K562 (cell line): ENCODE results near the gene ABHD14A. TPM values are rescaled to one million over a fixed set of nuclear protein-coding genes. Genes with fewer than 3 reads are reported as not detected.

Experiments
- ATAC-seq: fragments of 200-7000 bp; cut with Tn5 transposase; 3 replicates; pipeline ENCODE4 v1.9.1; 2020; ENCODE audit warnings: moderate library complexity
- BruUV-seq: library from RNA; stranded (reverse); fragments of 400-500 nt; replicated peaks from 2 replicates; lab custom pipeline; 2021; lab: Mats Ljungman, UMichigan
- CTCF ChIA-PET: fragments of 300-600 bp; formaldehyde crosslinking; extraction: SDS; loops from one replicate; lab custom pipeline; 2021; ENCODE audit warnings: low intra/inter-chr PET ratio; lab: Yijun Ruan, JAX
- POLR2A ChIA-PET: fragments of 300-600, 350-650 bp; sonication (Branson Sonifier 250); formaldehyde crosslinking; extraction: SDS; loops from one replicate; lab custom pipeline; 2021; ENCODE audit warnings: antibody characterized with exemption, inconsistent platforms; lab: Yijun Ruan, JAX
- DNase-seq, 4 experiments: peaks; one replicate each; pipeline versions ENCODE4 v3.0.0 to v3.0.0-alpha.2; 2011 to 2018; ENCODE audit warnings: low spot score in 3 of 4, mixed read lengths in 3 of 4; ENCODE audit errors: extremely low read depth in 1 of 4
- FAIRE-seq: peaks from 2 replicates; lab custom pipeline; 2011; peaks lifted over from hg19 to GRCh38; lab: Jason Lieb, UNC
- H2AFZ ChIP-seq: 2 replicates; pipeline ENCODE4 v1.6.0; 2011; ENCODE audit warnings: low read depth, low read length, control low read depth, inconsistent platforms
- H3K27ac ChIP-seq: fragments of 200-600 bp; 3 replicates; pipeline ENCODE4 v1.8.0; 2011; ENCODE audit warnings: low read depth, mild to moderate bottlenecking, control low read depth, inconsistent platforms, low read length, moderate library complexity, mixed read lengths; ENCODE audit errors: extremely low read depth
- H3K27me3 ChIP-seq, 2 experiments: fragments of 300-600 bp in 1 of 2; 2 replicates in 1 of 2; 3 replicates in 1 of 2; pipeline versions ENCODE4 v1.6.0 to v1.8.0; 2011; ENCODE audit warnings: inconsistent platforms in 2 of 2, low read length in 2 of 2, mild to moderate bottlenecking in 1 of 2, mixed read lengths in 1 of 2, moderate library complexity in 1 of 2; ENCODE audit not compliant: control insufficient read depth in 2 of 2, insufficient read depth in 2 of 2
- H3K36me3 ChIP-seq: fragments of 300-600 bp; 3 replicates; pipeline ENCODE4 v1.8.0; 2011; ENCODE audit warnings: mild to moderate bottlenecking, low read length, inconsistent platforms; ENCODE audit not compliant: control insufficient read depth, insufficient read depth
- H3K4me1 ChIP-seq, 2 experiments: fragments of 200-600 bp in 1 of 2; replicated peaks in 1 of 2; 2 replicates in 1 of 2; 3 replicates in 1 of 2; pipeline versions ENCODE4 v1.5.1 to v1.8.0; 2011; ENCODE audit warnings: inconsistent platforms in 2 of 2, low read length in 2 of 2, mild to moderate bottlenecking in 1 of 2, mixed read lengths in 1 of 2, moderate library complexity in 1 of 2; ENCODE audit not compliant: control insufficient read depth in 2 of 2, insufficient read depth in 2 of 2
- H3K4me2 ChIP-seq: 2 replicates; pipeline ENCODE4 v1.6.1; 2011; ENCODE audit warnings: low read length, control low read depth, inconsistent platforms, mixed read lengths; ENCODE audit not compliant: insufficient read depth
- H3K4me3 ChIP-seq: fragments of 200-600 bp; sonication (generic), shearing (Covaris generic); 2 replicates; pipeline ENCODE4 v1.5.1; 2016; ENCODE audit warnings: control low read depth, inconsistent platforms
- H3K79me2 ChIP-seq: fragments of 200-600 bp; 3 replicates; pipeline ENCODE4 v1.8.0; 2011; ENCODE audit warnings: low read length, inconsistent platforms; ENCODE audit not compliant: control insufficient read depth, insufficient read depth
- H3K9ac ChIP-seq, 2 experiments: 2 replicates each; pipeline versions ENCODE4 v1.6.0 to v1.6.1; 2011; ENCODE audit warnings: low read depth in 2 of 2, low read length in 2 of 2, control low read depth in 1 of 2, inconsistent platforms in 1 of 2, mild to moderate bottlenecking in 1 of 2, mixed read lengths in 1 of 2; ENCODE audit not compliant: insufficient read depth in 1 of 2
- H3K9me1 ChIP-seq: one replicate; pipeline ENCODE4 v1.6.0; 2011; ENCODE audit warnings: inconsistent platforms, mild to moderate bottlenecking, low read length, moderate library complexity; ENCODE audit not compliant: control insufficient read depth, insufficient read depth
- H3K9me3 ChIP-seq: replicated peaks from 2 replicates; pipeline ENCODE4 v1.5.1; 2011; ENCODE audit warnings: low read depth, low read length, inconsistent platforms; ENCODE audit not compliant: control insufficient read depth, insufficient read depth
- H4K20me1 ChIP-seq: replicated peaks from 2 replicates; pipeline ENCODE4 v1.6.1; 2011; ENCODE audit warnings: low read length, inconsistent platforms, mixed read lengths; ENCODE audit not compliant: control insufficient read depth, insufficient read depth
- HOXB6 ChIP-seq: fragments of 250-450 bp; sonication (Bioruptor Pico); IDR thresholded peaks from 2 replicates; pipeline ENCODE4 v1.5.1; 2022; ENCODE audit warnings: mild to moderate bottlenecking, borderline replicate concordance
- NFIC ChIP-seq: fragments of 450-650 bp; IDR thresholded peaks from 2 replicates; pipeline ENCODE4 v1.6.1; 2017; ENCODE audit warnings: mild to moderate bottlenecking, inconsistent platforms
- POLR3G ChIP-seq: IDR thresholded peaks from 2 replicates; pipeline ENCODE4 v1.6.1; 2011; ENCODE audit not compliant: insufficient read length, insufficient replicate concordance; ENCODE audit errors: extremely low read depth
- SRSF3 ChIP-seq: fragments of 200-400 bp; formaldehyde crosslinking; IDR thresholded peaks from 2 replicates; pipeline ENCODE4 v1.6.1; 2016; ENCODE audit warnings: mild to moderate bottlenecking, low read length, moderate library complexity; ENCODE audit not compliant: insufficient read depth
- TCF7 ChIP-seq: sonication (generic); IDR thresholded peaks from 2 replicates; pipeline ENCODE4 v1.6.1; 2016; ENCODE audit warnings: antibody characterized with exemption, borderline replicate concordance
- TCFL5 ChIP-seq: fragments of 250-450 bp; sonication (Bioruptor Pico); conservative IDR thresholded peaks from 2 replicates; pipeline ENCODE4 v1.6.1; 2021; ENCODE audit warnings: mild to moderate bottlenecking, moderate library complexity, matching md5 sums
- ZBTB7A ChIP-seq: IDR thresholded peaks from 2 replicates; pipeline ENCODE4 v1.6.1; 2011; ENCODE audit warnings: low read depth, mild to moderate bottlenecking, low read length, moderate library complexity, borderline replicate concordance; ENCODE audit not compliant: control insufficient read depth
- ZC3H11A ChIP-seq: IDR thresholded peaks from 2 replicates; pipeline ENCODE4 v1.6.1; 2012; ENCODE audit warnings: low read depth, low read length, improper control_type of control experiment
- ZNF175 ChIP-seq: fragments of 200-800 bp; sonication (Bioruptor generic); IDR thresholded peaks from 2 replicates; pipeline ENCODE4 v1.6.1; 2016; ENCODE audit warnings: low read depth, mild to moderate bottlenecking, missing genetic modification characterization, missing compliant biosample characterization
- WGBS: fragments of 100-300 bp; shearing (Covaris generic); methylation state at CpG from one replicate; pipeline ENCODE4 v1.1.6; 2016; ENCODE audit warnings: low coverage, mixed read lengths; ENCODE audit not compliant: insufficient coverage; ENCODE audit errors: missing lambda C conversion rate; 5-methylcytosine and 5-hydroxymethylcytosine counted together
- in situ Hi-C: fragments of 300-500 bp; cut with MboI; formaldehyde crosslinking; loops from 4 replicates; pipeline ENCODE4 v1.15.0; 2018; ENCODE audit warnings: inconsistent platforms, mixed read lengths
- intact Hi-C: fragments of 100-400 bp; cut with micrococcal nuclease; formaldehyde crosslinking; loops from 2 replicates; pipeline ENCODE4 v1.14.2; 2022
- polyA plus RNA-seq, 8 experiments: library from polyadenylated mRNA; depleted of rRNA in 4 of 8; stranded (reverse) in 5 of 8; unstranded in 3 of 8; fragments of >200 nt; fragmentation: Nextera tagmentation in 2 of 8; fragmentation: Illumina TruSeq in 1 of 8; extraction: Ambion mirVana in 2 of 8; extraction: Trizol in 1 of 8; gene quantifications; 2 replicates each; pipeline versions ENCODE4 v1.2.1 to v1.2.3, GENCODE V29; 2011 to 2014; ENCODE audit warnings: inconsistent platforms in 1 of 8, missing spikeins in 1 of 8
- total RNA-seq, 7 experiments: library from RNA; depleted of rRNA in 6 of 7; stranded (reverse); fragments of >200 nt in 6 of 7; fragmentation: Illumina TruSeq in 2 of 7; extraction: Trizol in 2 of 7; gene quantifications; 2 replicates each; pipeline versions ENCODE4 v1.2.1 to v1.2.3, GENCODE V29; 2011 to 2021; ENCODE audit warnings: low replicate concordance in 1 of 7
- TF ChIP-seq, protein P1 (sequence below), 2 experiments: fragments of 200-800 bp in 1 of 2; sonication (Bioruptor generic) in 1 of 2; sonication (generic) in 1 of 2; formaldehyde crosslinking in 1 of 2; IDR thresholded peaks in 1 of 2; conservative IDR thresholded peaks in 1 of 2; 2 replicates each; pipeline versions ENCODE4 v1.5.0 to v1.6.1; 2016 to 2020; ENCODE audit warnings: missing compliant biosample characterization in 1 of 2, missing genetic modification characterization in 1 of 2, missing genetic modification reagents in 1 of 2
- TF ChIP-seq, protein P2 (sequence below): fragments of 250-450 bp; sonication (Bioruptor Pico); IDR thresholded peaks from 2 replicates; pipeline ENCODE4 v1.8.0; 2021; ENCODE audit warnings: moderate library complexity, mild to moderate bottlenecking, inconsistent platforms

ABHD14A gene
- total and polyA plus RNA-seq, 9 of the 15 experiments (the other 6 are each of a cell fraction or from before 2014, with no cell fraction given): 0.90 to 10.5 (median 8.3) TPM

DNA sequence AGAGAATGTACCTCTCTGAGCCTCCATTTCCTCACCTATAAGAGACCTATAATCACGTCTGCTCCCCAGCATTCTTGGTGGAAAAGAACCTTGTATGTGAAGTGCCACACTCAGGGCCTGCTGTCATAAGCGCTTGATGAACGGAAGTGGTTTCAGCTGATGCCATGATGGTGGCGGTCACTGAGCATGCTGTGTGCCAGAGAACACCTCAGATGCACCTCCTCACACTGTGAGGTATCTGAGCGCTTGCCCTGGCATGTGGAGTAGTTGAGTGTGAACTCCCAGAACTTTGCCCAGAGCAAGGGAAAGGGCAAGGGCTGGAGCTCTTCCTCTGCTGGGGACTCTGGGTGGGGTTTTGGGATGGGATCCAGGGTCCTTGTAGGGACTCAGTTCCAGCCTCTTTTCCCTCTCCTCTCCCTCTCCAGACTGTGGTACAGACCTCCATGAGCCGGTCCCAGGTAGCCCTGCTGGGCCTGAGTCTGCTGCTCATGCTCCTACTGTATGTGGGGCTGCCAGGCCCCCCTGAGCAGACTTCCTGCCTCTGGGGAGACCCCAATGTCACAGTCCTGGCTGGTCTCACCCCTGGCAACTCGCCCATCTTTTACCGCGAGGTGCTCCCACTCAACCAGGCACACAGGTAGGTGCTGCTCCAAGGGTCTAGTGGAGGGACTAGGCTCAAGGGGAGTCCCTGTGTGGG lies 2.7 kb downstream of the ABHD14A start:
- no peak overlapping the region for H3K4me3 ChIP-seq
- ATAC-seq: no peak
- H3K36me3 ChIP-seq: peaks cover 2% of the 10 kb centered on the region; the same call in 2 of the 3 replicates
- no peak overlapping the region for H3K4me2 ChIP-seq
- WGBS: 81% methylated on average over 6 of the region's 9 CpGs
- BruUV-seq: no TSS peak
- TF ChIP-seq POLR3G (no peak), NFIC (peak; percentile 41; the same call in 1 of the 2 replicates)
- DNase-seq: no peak
- H3K79me2 ChIP-seq: peaks cover 44% of the 10 kb centered on the region
- H3K4me1 ChIP-seq: peaks cover 33 to 60% of the 10 kb centered on the region in 2 experiments
- no peaks in the 10 kb centered on the region for H3K9me1 ChIP-seq
- H3K9ac ChIP-seq: peak overlapping the region in 1 of 2 experiments; percentile 48; a peak in 1 of 4 replicates
- no peaks in the 10 kb centered on the region for H3K27me3 ChIP-seq
- no peak for FAIRE-seq
- no peak overlapping the region for H2AFZ ChIP-seq
- no peaks in the 10 kb centered on the region for H3K9me3 ChIP-seq
- POLR2A ChIA-PET: interaction anchor here (0.6 kb wide), 2 partner anchors 9 to 18 kb away, joined by 3 to 4 read pairs; partner anchors contain the start of gene RPL29
- no peaks in the 10 kb centered on the region for H4K20me1 ChIP-seq
- in situ Hi-C loops (no loop called here), intact Hi-C loops (no loop called here)
- CTCF ChIA-PET: no interaction called here
- no peak overlapping the region for H3K27ac ChIP-seq

DNA sequence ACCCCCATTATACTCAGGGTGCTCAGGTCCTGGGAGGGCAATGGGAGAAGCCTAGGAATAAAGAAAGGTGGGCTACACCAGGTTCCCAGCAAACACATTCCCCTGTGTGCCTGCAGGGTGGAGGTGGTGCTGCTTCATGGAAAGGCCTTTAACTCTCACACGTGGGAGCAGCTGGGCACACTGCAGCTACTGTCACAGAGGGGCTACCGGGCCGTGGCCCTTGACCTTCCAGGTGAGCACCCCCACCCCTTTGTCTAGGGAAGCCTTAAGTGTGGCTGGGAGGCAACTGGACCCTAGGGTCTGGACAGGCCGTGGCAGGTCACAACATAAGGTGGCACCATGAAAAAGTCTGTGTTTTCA lies 3.3 kb downstream of the ABHD14A start:
- peak overlapping the region in 1 of 2 experiments; percentile 71; a peak in 1 of 4 replicates for H3K9ac ChIP-seq
- ChIA-PET CTCF (no interaction called here), POLR2A (interaction anchor here (0.5 to 1.4 kb wide), 3 partner anchors 8 to 28 kb away, joined by 3 read pairs; no protein-coding TSS in a partner anchor)
- no peak overlapping the region for H3K27ac ChIP-seq
- DNase-seq (no peak), FAIRE-seq (no peak), ATAC-seq (no peak)
- H3K4me1 ChIP-seq: peaks cover 33 to 65% of the 10 kb centered on the region in 2 experiments
- H3K79me2 ChIP-seq: peaks cover 40% of the 10 kb centered on the region
- H3K9me3 ChIP-seq: no peaks in the 10 kb centered on the region
- no peak overlapping the region for H2AFZ ChIP-seq
- no TSS peak for BruUV-seq
- no peak overlapping the region for H3K4me3 ChIP-seq
- no peaks in the 10 kb centered on the region for H4K20me1 ChIP-seq
- 67% methylated on average over 4 of the region's 4 CpGs for WGBS
- peaks cover 2% of the 10 kb centered on the region; the same call in 1 of the 3 replicates for H3K36me3 ChIP-seq
- no peaks in the 10 kb centered on the region for H3K9me1 ChIP-seq
- H3K27me3 ChIP-seq: no peaks in the 10 kb centered on the region
- intact Hi-C loops: no loop called here
- no peak overlapping the region for H3K4me2 ChIP-seq
- in situ Hi-C loops: no loop called here
- TF ChIP-seq TCF7: no peak
- TF ChIP-seq ZBTB7A: no peak
- TF ChIP-seq, protein P1, sequence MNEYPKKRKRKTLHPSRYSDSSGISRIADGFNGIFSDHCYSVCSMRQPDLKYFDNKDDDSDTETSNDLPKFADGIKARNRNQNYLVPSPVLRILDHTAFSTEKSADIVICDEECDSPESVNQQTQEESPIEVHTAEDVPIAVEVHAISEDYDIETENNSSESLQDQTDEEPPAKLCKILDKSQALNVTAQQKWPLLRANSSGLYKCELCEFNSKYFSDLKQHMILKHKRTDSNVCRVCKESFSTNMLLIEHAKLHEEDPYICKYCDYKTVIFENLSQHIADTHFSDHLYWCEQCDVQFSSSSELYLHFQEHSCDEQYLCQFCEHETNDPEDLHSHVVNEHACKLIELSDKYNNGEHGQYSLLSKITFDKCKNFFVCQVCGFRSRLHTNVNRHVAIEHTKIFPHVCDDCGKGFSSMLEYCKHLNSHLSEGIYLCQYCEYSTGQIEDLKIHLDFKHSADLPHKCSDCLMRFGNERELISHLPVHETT (CRISPR knock-in tag; conservative IDR thresholded peaks at IDR 0.05 in 1 of 2, IDR thresholded peaks at IDR 0.05 in 1 of 2): no peak
- TF ChIP-seq, protein P2, sequence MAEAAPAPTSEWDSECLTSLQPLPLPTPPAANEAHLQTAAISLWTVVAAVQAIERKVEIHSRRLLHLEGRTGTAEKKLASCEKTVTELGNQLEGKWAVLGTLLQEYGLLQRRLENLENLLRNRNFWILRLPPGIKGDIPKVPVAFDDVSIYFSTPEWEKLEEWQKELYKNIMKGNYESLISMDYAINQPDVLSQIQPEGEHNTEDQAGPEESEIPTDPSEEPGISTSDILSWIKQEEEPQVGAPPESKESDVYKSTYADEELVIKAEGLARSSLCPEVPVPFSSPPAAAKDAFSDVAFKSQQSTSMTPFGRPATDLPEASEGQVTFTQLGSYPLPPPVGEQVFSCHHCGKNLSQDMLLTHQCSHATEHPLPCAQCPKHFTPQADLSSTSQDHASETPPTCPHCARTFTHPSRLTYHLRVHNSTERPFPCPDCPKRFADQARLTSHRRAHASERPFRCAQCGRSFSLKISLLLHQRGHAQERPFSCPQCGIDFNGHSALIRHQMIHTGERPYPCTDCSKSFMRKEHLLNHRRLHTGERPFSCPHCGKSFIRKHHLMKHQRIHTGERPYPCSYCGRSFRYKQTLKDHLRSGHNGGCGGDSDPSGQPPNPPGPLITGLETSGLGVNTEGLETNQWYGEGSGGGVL: no peak
- TF ChIP-seq SRSF3: no peak
- no peak for TF ChIP-seq ZC3H11A
- TF ChIP-seq TCFL5 (CRISPR knock-in tag): no peak
- no peak for TF ChIP-seq HOXB6 (CRISPR knock-in tag)
- TF ChIP-seq ZNF175: no peak
